NCI-H526 (cell line): ENCODE results near the gene UTP14A.

Experiments used
- DNase-seq, 2 experiments: peaks; one replicate each; lab custom pipeline; 2025; lab: John Stamatoyannopoulos, UW

Gene UTP14A

DNA sequence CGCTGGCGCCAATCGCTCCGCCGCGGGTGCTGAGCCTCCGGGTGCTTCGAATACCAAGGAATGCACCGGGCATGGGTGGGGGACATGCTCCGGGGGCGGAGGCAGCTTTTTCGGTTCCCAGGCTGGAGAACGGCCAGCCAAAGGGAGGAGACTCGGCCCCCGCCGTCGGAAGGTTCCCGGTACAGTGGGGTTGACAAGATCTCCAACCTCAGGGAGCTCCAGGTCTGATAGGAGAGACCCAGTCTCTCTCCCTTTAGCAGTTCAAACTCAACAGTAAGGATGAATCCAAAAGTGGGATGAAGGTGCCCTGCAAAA, 47.3 kb downstream of the UTP14A start:
- no peak for DNase-seq

- DNase-seq = no peak
Measured at GRCh38 chrX:129953881-129954280, 47.9 kb downstream of the UTP14A start.

GRCh38 chrX:129954804-129955203, 48.8 kb downstream of the UTP14A start:
- DNase-seq = no peak

- DNase-seq = no peak
Measured at GRCh38 chrX:129955682-129956081, 49.7 kb downstream of the UTP14A start.

GRCh38 chrX:129956145-129956544, 50.2 kb downstream of the UTP14A start:
- no peak for DNase-seq

GRCh38 chrX:129956765-129957164, 50.8 kb downstream of the UTP14A start:
- no peak for DNase-seq

GRCh38 chrX:129957241-129958082, 51.5 kb downstream of the UTP14A start:
- peak; percentile 61 to 90 for DNase-seq

- no peak for DNase-seq
Measured at GRCh38 chrX:129958083-129958465, 52.1 kb downstream of the UTP14A start.

GRCh38 chrX:129958814-129959492, 53.0 kb downstream of the UTP14A start:
- DNase-seq = no peak

GRCh38 chrX:129959493-129959832, 53.5 kb downstream of the UTP14A start:
- DNase-seq = peak; percentile 24 to 50

DNA sequence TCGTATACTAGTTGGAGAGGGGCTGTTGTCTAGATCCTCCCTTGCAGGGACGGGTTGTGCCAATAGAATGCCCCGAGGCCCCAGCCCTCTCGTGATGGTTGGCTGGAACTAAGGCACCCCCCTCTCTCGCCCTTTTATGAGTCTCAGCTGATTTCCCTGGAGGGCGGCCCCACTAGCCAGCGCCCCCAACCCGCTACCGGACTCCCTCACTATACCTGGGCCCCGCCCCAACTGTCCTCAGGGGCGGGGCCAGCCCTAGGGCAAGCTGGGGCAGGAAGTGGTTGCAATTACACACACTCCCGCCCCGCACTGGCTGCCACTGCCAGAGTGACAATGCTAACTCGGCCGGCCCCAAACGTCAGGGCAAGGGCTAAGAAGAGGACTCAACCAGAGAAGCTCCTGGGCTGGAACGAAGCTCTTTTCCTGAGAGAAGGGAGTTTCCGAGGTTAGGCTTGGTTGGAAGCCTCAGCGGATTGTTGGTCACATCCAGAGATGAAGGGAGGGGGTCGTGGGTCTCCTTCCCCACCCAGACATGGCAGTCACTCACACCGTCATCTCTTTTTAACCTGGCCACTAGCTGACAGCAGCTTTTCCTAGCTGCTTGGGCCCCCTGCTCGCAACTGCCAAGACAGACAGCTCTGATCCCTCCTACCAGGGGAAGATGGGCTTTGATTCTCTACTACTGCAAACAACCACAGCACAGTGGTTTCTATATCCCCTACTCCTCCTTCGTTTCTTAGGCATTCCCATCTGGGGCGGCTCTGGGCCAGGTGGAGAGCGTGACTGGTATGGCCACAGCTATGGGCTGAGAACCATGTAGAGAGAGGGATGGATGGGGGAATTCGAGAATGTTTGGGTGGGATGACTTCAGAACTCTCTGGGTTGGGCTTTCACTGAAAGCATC, 55.5 kb downstream of the UTP14A start:
- peak; percentile 75 to 91 for DNase-seq

- no peak for DNase-seq
Measured at GRCh38 chrX:129963729-129964128, 57.8 kb downstream of the UTP14A start.

- no peak for DNase-seq
Measured at GRCh38 chrX:129965166-129965565, 59.2 kb downstream of the UTP14A start.

GRCh38 chrX:129968968-129969367, 63.0 kb downstream of the UTP14A start:
- DNase-seq = no peak

GRCh38 chrX:129976441-129976840, 70.5 kb downstream of the UTP14A start:
- DNase-seq = no peak
